A673 (cell line): Measurements from ENCODE around the gene RPL37.

Source experiments
- EZH2 ChIP-seq: fragments of 200-600 bp; sonication (generic); IDR thresholded peaks from 2 replicates; pipeline ENCODE4 v1.6.1; 2017; ENCODE audit warnings: borderline replicate concordance, low read depth, mild to moderate bottlenecking, mixed read lengths, antibody characterized with exemption, low read length; ENCODE audit not compliant: poor library complexity, severe bottlenecking
- TF ChIP-seq, protein P1 (sequence below): fragments of 300-800, 200-600 bp; sonication (generic); conservative IDR thresholded peaks from 2 replicates; pipeline ENCODE4 v1.5.1; 2017; ENCODE audit warnings: low read depth, mild to moderate bottlenecking, antibody characterized with exemption, low read length, moderate library complexity, mixed read lengths

- TF ChIP-seq, protein P1, sequence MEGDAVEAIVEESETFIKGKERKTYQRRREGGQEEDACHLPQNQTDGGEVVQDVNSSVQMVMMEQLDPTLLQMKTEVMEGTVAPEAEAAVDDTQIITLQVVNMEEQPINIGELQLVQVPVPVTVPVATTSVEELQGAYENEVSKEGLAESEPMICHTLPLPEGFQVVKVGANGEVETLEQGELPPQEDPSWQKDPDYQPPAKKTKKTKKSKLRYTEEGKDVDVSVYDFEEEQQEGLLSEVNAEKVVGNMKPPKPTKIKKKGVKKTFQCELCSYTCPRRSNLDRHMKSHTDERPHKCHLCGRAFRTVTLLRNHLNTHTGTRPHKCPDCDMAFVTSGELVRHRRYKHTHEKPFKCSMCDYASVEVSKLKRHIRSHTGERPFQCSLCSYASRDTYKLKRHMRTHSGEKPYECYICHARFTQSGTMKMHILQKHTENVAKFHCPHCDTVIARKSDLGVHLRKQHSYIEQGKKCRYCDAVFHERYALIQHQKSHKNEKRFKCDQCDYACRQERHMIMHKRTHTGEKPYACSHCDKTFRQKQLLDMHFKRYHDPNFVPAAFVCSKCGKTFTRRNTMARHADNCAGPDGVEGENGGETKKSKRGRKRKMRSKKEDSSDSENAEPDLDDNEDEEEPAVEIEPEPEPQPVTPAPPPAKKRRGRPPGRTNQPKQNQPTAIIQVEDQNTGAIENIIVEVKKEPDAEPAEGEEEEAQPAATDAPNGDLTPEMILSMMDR = no peak
- no peak for TF ChIP-seq EZH2
These were observed 11.6 kb downstream of the RPL37 start for GRCh38 chr5:40823459-40823858.
